Spleen (tissue), 7 donors: ENCODE measurements around the gene PAK6.

Experiments
- CTCF ChIP-seq, 11 experiments: fragments of 200-600 bp in 7 of 11; fragments of 450-650 bp in 4 of 11; sonication (generic) in 4 of 11; IDR thresholded peaks in 8 of 11; conservative IDR thresholded peaks in 3 of 11; 1 replicate in 7 of 11; 2 replicates in 4 of 11; pipeline versions ENCODE4 v1.4.0 to v1.8.0; 2016 to 2021; ENCODE audit warnings: antibody characterized with exemption in 11 of 11, inconsistent platforms in 4 of 11, mild to moderate bottlenecking in 1 of 11
- POLR2A ChIP-seq, 3 donors: fragments of 450-650 bp; IDR thresholded peaks; one replicate each; pipeline ENCODE4 v1.5.1; 2017; ENCODE audit warnings: antibody characterized with exemption in 3 of 3, mild to moderate bottlenecking in 1 of 3
- donor health status: DM: no; HTN: no; CAD: no; lungs with moderate emphysema.
- donor health status: DM: no; HTN: no; CAD: no.
- donor health status: DM: no; HTN: no; CAD: no.

- no peak for TF ChIP-seq CTCF (IDR thresholded peaks at IDR 0.05 in 8 of 11, conservative IDR thresholded peaks at IDR 0.05 in 3 of 11)
- TF ChIP-seq POLR2A (IDR thresholded peaks at IDR 0.05) = no peak
Observed at GRCh38 chr15:40241269-40242212, 2.7 kb downstream of the PAK6 start.
